ENCODE results near the gene RSPO3.
"Not testable (repeated sequence)": the region's sequence is repeated elsewhere in the genome, so short reads cannot be mapped to it uniquely, and the experiment has no call there.

RSPO3 gene

GRCh38 chr6:127206531-127207095, 88.1 kb downstream of the RSPO3 start:
- TF ChIP-seq, protein P1, sequence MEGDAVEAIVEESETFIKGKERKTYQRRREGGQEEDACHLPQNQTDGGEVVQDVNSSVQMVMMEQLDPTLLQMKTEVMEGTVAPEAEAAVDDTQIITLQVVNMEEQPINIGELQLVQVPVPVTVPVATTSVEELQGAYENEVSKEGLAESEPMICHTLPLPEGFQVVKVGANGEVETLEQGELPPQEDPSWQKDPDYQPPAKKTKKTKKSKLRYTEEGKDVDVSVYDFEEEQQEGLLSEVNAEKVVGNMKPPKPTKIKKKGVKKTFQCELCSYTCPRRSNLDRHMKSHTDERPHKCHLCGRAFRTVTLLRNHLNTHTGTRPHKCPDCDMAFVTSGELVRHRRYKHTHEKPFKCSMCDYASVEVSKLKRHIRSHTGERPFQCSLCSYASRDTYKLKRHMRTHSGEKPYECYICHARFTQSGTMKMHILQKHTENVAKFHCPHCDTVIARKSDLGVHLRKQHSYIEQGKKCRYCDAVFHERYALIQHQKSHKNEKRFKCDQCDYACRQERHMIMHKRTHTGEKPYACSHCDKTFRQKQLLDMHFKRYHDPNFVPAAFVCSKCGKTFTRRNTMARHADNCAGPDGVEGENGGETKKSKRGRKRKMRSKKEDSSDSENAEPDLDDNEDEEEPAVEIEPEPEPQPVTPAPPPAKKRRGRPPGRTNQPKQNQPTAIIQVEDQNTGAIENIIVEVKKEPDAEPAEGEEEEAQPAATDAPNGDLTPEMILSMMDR (IDR thresholded peaks at IDR 0.05; ENCODE audit: control extremely low read depth, extremely low read depth, low read depth, missing control alignments) = no peak
- no peak for DNase-seq (ENCODE audit: extremely low spot score)
- CTCF ChIA-PET = no interaction called here
- POLR2A ChIA-PET = no interaction called here

DNA sequence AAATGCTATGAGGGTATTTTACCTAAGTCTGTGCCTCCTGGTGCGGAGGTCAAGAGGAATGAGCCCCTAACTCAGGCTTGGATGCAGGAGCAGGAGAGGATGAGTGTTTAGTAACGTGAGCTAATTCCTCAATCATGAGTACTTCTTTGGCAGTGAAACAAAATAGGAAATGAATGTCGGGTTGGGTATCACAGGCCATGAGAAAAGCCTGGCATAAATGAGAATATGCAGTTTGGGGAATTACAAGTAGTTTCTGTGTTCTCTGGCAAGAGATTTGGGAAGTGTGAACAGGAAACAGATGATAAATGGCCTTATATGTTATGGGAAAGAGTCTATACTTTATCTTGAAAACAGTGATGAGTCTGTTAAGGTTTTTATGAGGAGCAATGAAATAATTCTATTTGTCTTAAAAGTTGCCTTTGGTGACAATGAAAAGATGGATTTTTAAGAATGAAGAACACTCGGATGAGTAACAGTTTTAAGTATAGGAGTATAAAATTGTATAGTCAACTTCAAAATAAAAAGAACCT, 89.2 kb downstream of the RSPO3 start:
- ChIA-PET CTCF (no interaction called here), POLR2A (no interaction called here)
- TF ChIP-seq, protein P1 (IDR thresholded peaks at IDR 0.05; ENCODE audit: control extremely low read depth, extremely low read depth, low read depth, missing control alignments) = no peak
- no peak for DNase-seq (ENCODE audit: extremely low spot score)

GRCh38 chr6:127210725-127211124, 92.3 kb downstream of the RSPO3 start:
- no peak for DNase-seq (ENCODE audit: extremely low spot score)
- POLR2A ChIA-PET = no interaction called here
- TF ChIP-seq, protein P1 (IDR thresholded peaks at IDR 0.05; ENCODE audit: control extremely low read depth, extremely low read depth, low read depth, missing control alignments) = no peak
- CTCF ChIA-PET = interaction anchor here (0.9 to 1.6 kb wide), 4 partner anchors 10 to 56 kb away, joined by 3 to 4 read pairs (median 3); partner anchors contain the start of gene RNF146

DNA sequence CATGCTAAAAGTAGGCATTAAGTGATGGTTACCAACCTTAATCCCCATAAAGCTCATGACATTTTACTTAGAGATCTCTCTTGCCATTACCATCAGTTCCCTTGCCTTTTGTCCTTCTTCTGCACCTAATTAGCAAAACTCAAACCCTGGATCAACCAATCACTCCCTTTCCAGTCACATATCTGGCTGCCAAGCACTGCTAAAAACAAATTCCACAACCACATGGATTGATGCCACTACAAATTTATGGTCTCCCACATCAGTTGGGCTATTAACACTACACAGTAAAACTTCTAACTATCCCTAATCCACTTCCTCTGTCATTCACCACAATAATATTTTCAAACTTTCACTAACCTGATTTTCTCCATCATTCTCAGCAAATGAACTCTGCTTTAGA, 93.9 kb downstream of the RSPO3 start:
- TF ChIP-seq, protein P1 (IDR thresholded peaks at IDR 0.05; ENCODE audit: control extremely low read depth, extremely low read depth, low read depth, missing control alignments) = no peak
- ChIA-PET CTCF (interaction anchor here (0.9 kb wide), 1 partner anchor 11 kb away, joined by 3 read pairs; no protein-coding TSS in a partner anchor), POLR2A (no interaction called here)
- DNase-seq (ENCODE audit: extremely low spot score) = no peak

- POLR2A ChIA-PET; DNase-seq (ENCODE audit: extremely low spot score); CTCF ChIA-PET: not testable (repeated sequence)
Observed at GRCh38 chr6:127214032-127214431, 95.6 kb downstream of the RSPO3 start.

DNA sequence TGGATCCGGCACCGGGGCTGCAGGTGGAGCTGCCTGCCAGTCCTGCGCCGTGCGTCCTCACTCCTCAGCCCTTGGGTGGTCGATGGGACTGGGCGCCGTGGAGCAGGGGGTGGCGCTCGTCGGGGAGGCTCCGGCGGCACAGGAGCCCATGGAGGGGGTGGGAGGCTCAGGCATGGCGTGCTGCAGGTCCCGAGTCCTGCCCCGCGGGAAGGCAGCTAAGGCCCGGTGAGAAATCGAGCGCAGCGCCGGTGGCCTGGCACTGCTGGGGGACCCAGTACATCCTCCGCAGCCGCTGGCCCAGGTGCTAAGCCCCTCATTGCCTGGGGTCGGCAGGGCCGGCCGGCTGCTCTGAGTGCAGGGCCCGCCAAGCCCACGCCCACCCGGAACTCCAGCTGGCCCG, 96.1 kb downstream of the RSPO3 start:
- POLR2A ChIA-PET, CTCF ChIA-PET: not testable (repeated sequence)

GRCh38 chr6:127215931-127216330, 97.5 kb downstream of the RSPO3 start:
- DNase-seq (ENCODE audit: extremely low spot score) = no peak
- POLR2A ChIA-PET = no interaction called here
- CTCF ChIA-PET = no interaction called here
- TF ChIP-seq, protein P1 (IDR thresholded peaks at IDR 0.05; ENCODE audit: control extremely low read depth, extremely low read depth, low read depth, missing control alignments) = no peak

More for the DNA sequence above, 96.1 kb downstream of the RSPO3 start:
- DNase-seq (ENCODE audit: extremely low spot score) = not testable (repeated sequence)

Measured in GM10248 (cell line).